HepG2 (cell line): Measurements from ENCODE around the gene HDLBP. TPM values are rescaled to one million over a fixed set of nuclear protein-coding genes. Genes with fewer than 3 reads are reported as not detected.

Experiments used
- CHCHD3 ChIP-seq: sonication (generic); formaldehyde crosslinking; IDR thresholded peaks from 2 replicates; pipeline ENCODE4 v1.8.0; 2022; ENCODE audit warnings: mild to moderate bottlenecking, missing genetic modification reagents, moderate library complexity
- GPN1 ChIP-seq: sonication (generic); formaldehyde crosslinking; IDR thresholded peaks from 2 replicates; pipeline ENCODE4 v1.5.1; 2020; ENCODE audit warnings: missing genetic modification reagents, borderline replicate concordance
- HNRNPH1 ChIP-seq: fragments of 200-400 bp; formaldehyde crosslinking; optimal IDR thresholded peaks from 2 replicates; pipeline ENCODE3; 2017; ENCODE audit warnings: mild to moderate bottlenecking, low read depth, low read length
- MED13 ChIP-seq: sonication (generic); formaldehyde crosslinking; IDR thresholded peaks from 2 replicates; pipeline ENCODE4 v1.5.0; 2020; ENCODE audit warnings: missing genetic modification reagents
- NR2F6 ChIP-seq, 2 experiments: IDR thresholded peaks; 2 replicates each; pipeline ENCODE4 v1.6.1; 2016; ENCODE audit warnings: antibody characterized with exemption in 1 of 2, mild to moderate bottlenecking in 1 of 2
- TOE1 ChIP-seq: sonication (generic); formaldehyde crosslinking; IDR thresholded peaks from 2 replicates; pipeline ENCODE4 v1.4.0; 2020; ENCODE audit warnings: mild to moderate bottlenecking, missing genetic modification reagents
- ZMYM4 ChIP-seq: sonication (generic); formaldehyde crosslinking; IDR thresholded peaks from 2 replicates; pipeline ENCODE4 v1.8.1; 2023; ENCODE audit warnings: mild to moderate bottlenecking, missing genetic modification reagents
- ZNF296 ChIP-seq: sonication (generic); formaldehyde crosslinking; conservative IDR thresholded peaks from 2 replicates; pipeline ENCODE4 v1.5.0; 2020; ENCODE audit warnings: mild to moderate bottlenecking, missing genetic modification reagents
- ZNF644 ChIP-seq: IDR thresholded peaks from 2 replicates; pipeline ENCODE4 v1.6.1; 2016; ENCODE audit warnings: low read depth
- polyA plus RNA-seq, 8 experiments: library from polyadenylated mRNA; depleted of rRNA in 3 of 8; stranded (reverse) in 7 of 8; unstranded in 1 of 8; fragments of >200 nt; fragmentation: Illumina TruSeq in 4 of 8; extraction: Trizol in 4 of 8; gene quantifications; 2 replicates each; pipeline versions ENCODE4 v1.2.1 to v1.2.3, GENCODE V29; 2011 to 2016; ENCODE audit warnings: low read depth in 4 of 8, missing spikeins in 1 of 8, mixed read lengths in 1 of 8; ENCODE audit not compliant: insufficient read depth in 1 of 8
- total RNA-seq, 5 experiments: library from RNA; depleted of rRNA; stranded (reverse); fragments of >200 nt; fragmentation: Illumina TruSeq; extraction: Trizol; gene quantifications; 2 replicates each; pipeline ENCODE4 v1.2.3, GENCODE V29; 2016; ENCODE audit warnings: low read depth in 1 of 5
- TF ChIP-seq, protein P1 (sequence below): sonication (generic); formaldehyde crosslinking; IDR thresholded peaks from 2 replicates; pipeline ENCODE4 v1.4.0; 2020; ENCODE audit warnings: missing genetic modification reagents
- TF ChIP-seq, protein P2 (sequence below): sonication (generic); formaldehyde crosslinking; IDR thresholded peaks from 2 replicates; pipeline ENCODE4 v1.9.0; 2022; ENCODE audit warnings: missing genetic modification reagents, mild to moderate bottlenecking, borderline replicate concordance
- TF ChIP-seq, protein P3 (sequence below): sonication (generic); formaldehyde crosslinking; conservative IDR thresholded peaks from 2 replicates; pipeline ENCODE4 v1.8.1; 2023; ENCODE audit warnings: missing genetic modification reagents
- TF ChIP-seq, protein P4 (sequence below): sonication (generic); formaldehyde crosslinking; IDR thresholded peaks from 2 replicates; pipeline ENCODE4 v1.5.1; 2020; ENCODE audit warnings: missing genetic modification reagents, mild to moderate bottlenecking, borderline replicate concordance
- TF ChIP-seq, protein P5 (sequence below): fragments of 450-650 bp; IDR thresholded peaks from 2 replicates; pipeline ENCODE4 v1.6.1; 2016
- TF ChIP-seq, protein P6 (sequence below): sonication (generic); formaldehyde crosslinking; IDR thresholded peaks from 2 replicates; pipeline ENCODE4 v1.5.0; 2020; ENCODE audit warnings: mild to moderate bottlenecking, missing genetic modification reagents
- TF ChIP-seq, protein P7 (sequence below): sonication (generic); formaldehyde crosslinking; IDR thresholded peaks from 2 replicates; pipeline ENCODE4 v1.8.0; 2022; ENCODE audit warnings: low read depth, missing genetic modification reagents

The HDLBP gene
- total and polyA plus RNA-seq, 2 of the 13 experiments (the other 11 are each of a cell fraction or from before 2014, with no cell fraction given), result 464 to 707 TPM

DNA sequence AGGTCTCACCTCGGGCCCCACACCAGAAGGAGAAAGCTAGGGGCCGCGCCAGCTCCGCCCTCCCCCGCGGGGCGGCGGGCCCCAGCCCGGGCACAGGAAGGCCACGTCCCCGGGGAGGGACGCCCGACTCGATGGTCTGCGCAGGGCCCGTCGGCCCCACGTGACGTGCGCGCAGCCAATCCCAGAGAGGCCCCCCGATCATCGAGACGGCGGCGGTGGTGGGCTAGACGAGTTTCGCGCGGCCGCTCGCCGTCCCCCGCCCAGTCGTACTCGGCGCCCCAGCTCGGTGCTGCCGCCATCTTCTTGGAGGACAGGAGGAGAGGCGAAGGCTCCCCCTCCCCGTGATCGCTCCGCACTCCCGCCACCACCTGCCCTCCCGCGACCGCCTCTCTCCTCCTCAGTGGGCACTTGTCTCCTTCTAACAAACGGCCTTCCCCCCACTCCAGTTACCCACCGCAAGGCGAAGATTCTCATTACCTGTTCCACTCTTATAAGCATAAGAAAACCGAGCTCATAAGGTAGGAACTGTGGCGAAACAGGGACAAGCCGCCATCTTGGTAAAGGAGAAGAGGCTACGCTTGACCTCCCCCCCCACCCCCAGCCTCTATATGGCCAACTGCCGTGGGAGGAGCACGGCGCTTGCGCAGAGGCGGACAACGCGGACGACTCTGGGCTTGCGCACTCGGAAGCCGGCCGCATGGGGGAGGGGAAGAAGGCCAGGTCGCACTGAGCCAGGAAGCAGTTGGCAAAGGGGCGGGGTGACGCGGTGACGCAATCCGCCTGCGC is at the start of gene HDLBP (continued):
- TF ChIP-seq, protein P1, sequence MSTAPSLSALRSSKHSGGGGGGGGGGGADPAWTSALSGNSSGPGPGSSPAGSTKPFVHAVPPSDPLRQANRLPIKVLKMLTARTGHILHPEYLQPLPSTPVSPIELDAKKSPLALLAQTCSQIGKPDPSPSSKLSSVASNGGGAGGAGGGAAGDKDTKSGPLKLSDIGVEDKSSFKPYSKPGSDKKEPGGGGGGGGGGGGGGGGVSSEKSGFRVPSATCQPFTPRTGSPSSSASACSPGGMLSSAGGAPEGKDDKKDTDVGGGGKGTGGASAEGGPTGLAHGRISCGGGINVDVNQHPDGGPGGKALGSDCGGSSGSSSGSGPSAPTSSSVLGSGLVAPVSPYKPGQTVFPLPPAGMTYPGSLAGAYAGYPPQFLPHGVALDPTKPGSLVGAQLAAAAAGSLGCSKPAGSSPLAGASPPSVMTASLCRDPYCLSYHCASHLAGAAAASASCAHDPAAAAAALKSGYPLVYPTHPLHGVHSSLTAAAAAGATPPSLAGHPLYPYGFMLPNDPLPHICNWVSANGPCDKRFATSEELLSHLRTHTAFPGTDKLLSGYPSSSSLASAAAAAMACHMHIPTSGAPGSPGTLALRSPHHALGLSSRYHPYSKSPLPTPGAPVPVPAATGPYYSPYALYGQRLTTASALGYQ (CRISPR knock-in tag), result peak; percentile 75
- TF ChIP-seq, protein P2, sequence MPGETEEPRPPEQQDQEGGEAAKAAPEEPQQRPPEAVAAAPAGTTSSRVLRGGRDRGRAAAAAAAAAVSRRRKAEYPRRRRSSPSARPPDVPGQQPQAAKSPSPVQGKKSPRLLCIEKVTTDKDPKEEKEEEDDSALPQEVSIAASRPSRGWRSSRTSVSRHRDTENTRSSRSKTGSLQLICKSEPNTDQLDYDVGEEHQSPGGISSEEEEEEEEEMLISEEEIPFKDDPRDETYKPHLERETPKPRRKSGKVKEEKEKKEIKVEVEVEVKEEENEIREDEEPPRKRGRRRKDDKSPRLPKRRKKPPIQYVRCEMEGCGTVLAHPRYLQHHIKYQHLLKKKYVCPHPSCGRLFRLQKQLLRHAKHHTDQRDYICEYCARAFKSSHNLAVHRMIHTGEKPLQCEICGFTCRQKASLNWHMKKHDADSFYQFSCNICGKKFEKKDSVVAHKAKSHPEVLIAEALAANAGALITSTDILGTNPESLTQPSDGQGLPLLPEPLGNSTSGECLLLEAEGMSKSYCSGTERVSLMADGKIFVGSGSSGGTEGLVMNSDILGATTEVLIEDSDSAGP (CRISPR knock-in tag), result peak; percentile 94
- TF ChIP-seq, protein P3, sequence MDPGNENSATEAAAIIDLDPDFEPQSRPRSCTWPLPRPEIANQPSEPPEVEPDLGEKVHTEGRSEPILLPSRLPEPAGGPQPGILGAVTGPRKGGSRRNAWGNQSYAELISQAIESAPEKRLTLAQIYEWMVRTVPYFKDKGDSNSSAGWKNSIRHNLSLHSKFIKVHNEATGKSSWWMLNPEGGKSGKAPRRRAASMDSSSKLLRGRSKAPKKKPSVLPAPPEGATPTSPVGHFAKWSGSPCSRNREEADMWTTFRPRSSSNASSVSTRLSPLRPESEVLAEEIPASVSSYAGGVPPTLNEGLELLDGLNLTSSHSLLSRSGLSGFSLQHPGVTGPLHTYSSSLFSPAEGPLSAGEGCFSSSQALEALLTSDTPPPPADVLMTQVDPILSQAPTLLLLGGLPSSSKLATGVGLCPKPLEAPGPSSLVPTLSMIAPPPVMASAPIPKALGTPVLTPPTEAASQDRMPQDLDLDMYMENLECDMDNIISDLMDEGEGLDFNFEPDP (CRISPR knock-in tag), result no peak
- TF ChIP-seq, protein P4, sequence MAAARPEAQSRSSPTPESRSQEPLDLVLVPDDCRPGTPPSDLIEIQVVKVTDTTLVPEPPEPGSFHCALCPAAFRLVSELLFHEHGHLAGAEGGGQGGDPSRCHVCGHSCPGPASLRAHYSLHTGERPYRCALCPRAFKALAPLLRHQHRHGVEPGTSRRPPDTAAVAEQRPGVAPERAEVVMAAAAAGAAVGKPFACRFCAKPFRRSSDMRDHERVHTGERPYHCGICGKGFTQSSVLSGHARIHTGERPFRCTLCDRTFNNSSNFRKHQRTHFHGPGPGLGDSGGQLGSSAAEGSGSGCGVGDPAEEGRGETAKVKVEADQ (CRISPR knock-in tag), result peak; percentile 53; the same call in 1 of the 2 replicates
- TF ChIP-seq HNRNPH1, result peak; percentile 69
- TF ChIP-seq, protein P5, sequence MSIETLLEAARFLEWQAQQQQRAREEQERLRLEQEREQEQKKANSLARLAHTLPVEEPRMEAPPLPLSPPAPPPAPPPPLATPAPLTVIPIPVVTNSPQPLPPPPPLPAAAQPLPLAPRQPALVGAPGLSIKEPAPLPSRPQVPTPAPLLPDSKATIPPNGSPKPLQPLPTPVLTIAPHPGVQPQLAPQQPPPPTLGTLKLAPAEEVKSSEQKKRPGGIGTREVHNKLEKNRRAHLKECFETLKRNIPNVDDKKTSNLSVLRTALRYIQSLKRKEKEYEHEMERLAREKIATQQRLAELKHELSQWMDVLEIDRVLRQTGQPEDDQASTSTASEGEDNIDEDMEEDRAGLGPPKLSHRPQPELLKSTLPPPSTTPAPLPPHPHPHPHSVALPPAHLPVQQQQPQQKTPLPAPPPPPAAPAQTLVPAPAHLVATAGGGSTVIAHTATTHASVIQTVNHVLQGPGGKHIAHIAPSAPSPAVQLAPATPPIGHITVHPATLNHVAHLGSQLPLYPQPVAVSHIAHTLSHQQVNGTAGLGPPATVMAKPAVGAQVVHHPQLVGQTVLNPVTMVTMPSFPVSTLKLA, result peak; percentile 6
- TF ChIP-seq NR2F6 (IDR thresholded peaks at IDR 0.05), result peak; percentile 54
- peak; percentile 52 for TF ChIP-seq NR2F6 (CRISPR knock-in tag; IDR thresholded peaks at IDR 0.05)
- TF ChIP-seq, protein P6, sequence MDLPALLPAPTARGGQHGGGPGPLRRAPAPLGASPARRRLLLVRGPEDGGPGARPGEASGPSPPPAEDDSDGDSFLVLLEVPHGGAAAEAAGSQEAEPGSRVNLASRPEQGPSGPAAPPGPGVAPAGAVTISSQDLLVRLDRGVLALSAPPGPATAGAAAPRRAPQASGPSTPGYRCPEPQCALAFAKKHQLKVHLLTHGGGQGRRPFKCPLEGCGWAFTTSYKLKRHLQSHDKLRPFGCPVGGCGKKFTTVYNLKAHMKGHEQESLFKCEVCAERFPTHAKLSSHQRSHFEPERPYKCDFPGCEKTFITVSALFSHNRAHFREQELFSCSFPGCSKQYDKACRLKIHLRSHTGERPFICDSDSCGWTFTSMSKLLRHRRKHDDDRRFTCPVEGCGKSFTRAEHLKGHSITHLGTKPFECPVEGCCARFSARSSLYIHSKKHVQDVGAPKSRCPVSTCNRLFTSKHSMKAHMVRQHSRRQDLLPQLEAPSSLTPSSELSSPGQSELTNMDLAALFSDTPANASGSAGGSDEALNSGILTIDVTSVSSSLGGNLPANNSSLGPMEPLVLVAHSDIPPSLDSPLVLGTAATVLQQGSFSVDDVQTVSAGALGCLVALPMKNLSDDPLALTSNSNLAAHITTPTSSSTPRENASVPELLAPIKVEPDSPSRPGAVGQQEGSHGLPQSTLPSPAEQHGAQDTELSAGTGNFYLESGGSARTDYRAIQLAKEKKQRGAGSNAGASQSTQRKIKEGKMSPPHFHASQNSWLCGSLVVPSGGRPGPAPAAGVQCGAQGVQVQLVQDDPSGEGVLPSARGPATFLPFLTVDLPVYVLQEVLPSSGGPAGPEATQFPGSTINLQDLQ, result peak; percentile 79; the same call in 1 of the 2 replicates
- TF ChIP-seq TOE1 (CRISPR knock-in tag), result peak; percentile 79; the same call in 1 of the 2 replicates
- TF ChIP-seq CHCHD3 (CRISPR knock-in tag), result no peak
- TF ChIP-seq ZMYM4 (CRISPR knock-in tag), result peak; percentile 98
- TF ChIP-seq ZNF296 (CRISPR knock-in tag), result no peak
- TF ChIP-seq, protein P7, sequence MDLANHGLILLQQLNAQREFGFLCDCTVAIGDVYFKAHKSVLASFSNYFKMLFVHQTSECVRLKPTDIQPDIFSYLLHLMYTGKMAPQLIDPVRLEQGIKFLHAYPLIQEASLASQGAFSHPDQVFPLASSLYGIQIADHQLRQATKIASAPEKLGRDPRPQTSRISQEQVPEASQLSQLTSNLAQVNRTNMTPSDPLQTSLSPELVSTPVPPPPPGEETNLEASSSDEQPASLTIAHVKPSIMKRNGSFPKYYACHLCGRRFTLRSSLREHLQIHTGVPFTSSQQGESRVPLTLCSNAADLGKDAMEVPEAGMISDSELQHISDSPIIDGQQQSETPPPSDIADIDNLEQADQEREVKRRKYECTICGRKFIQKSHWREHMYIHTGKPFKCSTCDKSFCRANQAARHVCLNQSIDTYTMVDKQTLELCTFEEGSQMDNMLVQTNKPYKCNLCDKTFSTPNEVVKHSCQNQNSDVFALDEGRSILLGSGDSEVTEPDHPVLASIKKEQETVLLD (CRISPR knock-in tag), result peak; percentile 86
- no peak; the same call in 1 of the 2 replicates for TF ChIP-seq GPN1
- peak; percentile 64; the same call in 1 of the 2 replicates for TF ChIP-seq ZNF644 (CRISPR knock-in tag)
- peak; percentile 86 for TF ChIP-seq MED13 (CRISPR knock-in tag)
